IPS-20b (cell line): ENCODE data around the gene KIF2C.
"Not testable (repeated sequence)": the region's sequence is repeated elsewhere in the genome, so short reads cannot be mapped to it uniquely, and the experiment has no call there.

Source experiments
- H3K27ac ChIP-seq: one replicate; pipeline ENCODE4 v1.5.1; 2013; ENCODE audit warnings: low read length
- H3K27me3 ChIP-seq: 2 replicates; pipeline ENCODE4 v1.6.1; 2013; ENCODE audit warnings: mild to moderate bottlenecking, low read length, inconsistent platforms; ENCODE audit not compliant: insufficient read depth
- H3K36me3 ChIP-seq: 2 replicates; pipeline ENCODE4 v1.6.1; 2013; ENCODE audit warnings: low read depth, mild to moderate bottlenecking, inconsistent platforms, low read length, moderate library complexity; ENCODE audit not compliant: insufficient read depth
- H3K4me1 ChIP-seq: 2 replicates; pipeline ENCODE4 v1.6.1; 2013; ENCODE audit warnings: mild to moderate bottlenecking, control low read depth, inconsistent platforms, low read length, moderate library complexity; ENCODE audit not compliant: insufficient read depth
- H3K4me3 ChIP-seq: 2 replicates; pipeline ENCODE4 v1.5.1; 2013; ENCODE audit warnings: mild to moderate bottlenecking, low read length, inconsistent platforms
- H3K9ac ChIP-seq: 2 replicates; pipeline ENCODE4 v1.6.1; 2013; ENCODE audit warnings: low read depth, mild to moderate bottlenecking, inconsistent platforms, low read length, moderate library complexity
- H3K9me3 ChIP-seq: 2 replicates; pipeline ENCODE4 v1.6.1; 2013; ENCODE audit warnings: mild to moderate bottlenecking, low read depth, low read length, inconsistent platforms; ENCODE audit not compliant: insufficient read depth

KIF2C gene

GRCh38 chr1:44787506-44787905 lies 47.9 kb downstream of the KIF2C start:
- Histone ChIP-seq H3K27ac (no peak overlapping the region), H3K9me3 (no peaks in the 10 kb centered on the region), H3K36me3 (no peaks in the 10 kb centered on the region), H3K9ac (no peak overlapping the region), H3K27me3 (peaks cover 23% of the 10 kb centered on the region), H3K4me1 (peaks cover 18% of the 10 kb centered on the region; the same call in 1 of the 2 replicates), H3K4me3 (no peak overlapping the region)

- H3K36me3 ChIP-seq, result no peaks in the 10 kb centered on the region
- no peak within 1 kb of the TSS for H3K9ac ChIP-seq
- no peak within 1 kb of the TSS for H3K27ac ChIP-seq
- no peaks in the 10 kb centered on the region for H3K9me3 ChIP-seq
- H3K4me1 ChIP-seq, result peaks cover 18% of the 10 kb centered on the region; the same call in 1 of the 2 replicates
- H3K27me3 ChIP-seq, result peaks cover 23% of the 10 kb centered on the region
- no peak within 1 kb of the TSS for H3K4me3 ChIP-seq
These were observed 48.7 kb downstream of the KIF2C start, which contains the start of gene BEST4 for GRCh38 chr1:44788120-44788860. TSS of gene BEST4 (minus strand) at chr1:44788170. CDS start at chr1:44787705, 465 bp downstream.

- no peak overlapping the region for H3K9ac ChIP-seq
- H3K9me3 ChIP-seq, result no peaks in the 10 kb centered on the region
- H3K27ac ChIP-seq, result no peak overlapping the region
- no peak overlapping the region for H3K4me3 ChIP-seq
- no peaks in the 10 kb centered on the region for H3K36me3 ChIP-seq
- H3K27me3 ChIP-seq, result peaks cover 7% of the 10 kb centered on the region
- peaks cover 11% of the 10 kb centered on the region; the same call in 1 of the 2 replicates for H3K4me1 ChIP-seq
These were observed 51.5 kb downstream of the KIF2C start for GRCh38 chr1:44790968-44791801.

- Histone ChIP-seq H3K27me3 (no peaks in the 10 kb centered on the region), H3K27ac (no peak overlapping the region), H3K36me3 (no peaks in the 10 kb centered on the region), H3K9me3 (no peaks in the 10 kb centered on the region), H3K9ac (no peak overlapping the region), H3K4me3 (no peak overlapping the region), H3K4me1 (peaks cover 6% of the 10 kb centered on the region; the same call in 1 of the 2 replicates)
These were observed 53.3 kb downstream of the KIF2C start for GRCh38 chr1:44792736-44793502.

GRCh38 chr1:44797886-44798285 lies 58.2 kb downstream of the KIF2C start:
- H3K27ac ChIP-seq, H3K27me3 ChIP-seq, H3K9me3 ChIP-seq, H3K9ac ChIP-seq, H3K4me1 ChIP-seq, H3K36me3 ChIP-seq, H3K4me3 ChIP-seq: not testable (repeated sequence)

- H3K27ac ChIP-seq, result no peak overlapping the region
These were observed 59.1 kb downstream of the KIF2C start for GRCh38 chr1:44798481-44799365.

GRCh38 chr1:44799770-44800584 lies 60.3 kb downstream of the KIF2C start, which contains the start of gene PLK3:
TSS of gene PLK3 (plus strand) at chr1:44800377. CDS start at chr1:44800464, 87 bp downstream.
- Histone ChIP-seq H3K27ac (peak within 1 kb of the TSS; percentile 79), H3K4me3 (peak within 1 kb of the TSS; percentile 87), H3K4me1 (peaks cover 3% of the 10 kb centered on the region; the same call in 1 of the 2 replicates), H3K9ac (peak within 1 kb of the TSS; percentile 92), H3K36me3 (peaks cover 19% of the 10 kb centered on the region; the same call in 1 of the 2 replicates), H3K9me3 (no peaks in the 10 kb centered on the region), H3K27me3 (peaks cover 6% of the 10 kb centered on the region; the same call in 1 of the 2 replicates)

More at GRCh38 chr1:44798481-44799365, 59.1 kb downstream of the KIF2C start:
- Histone ChIP-seq H3K36me3 (peaks cover 9% of the 10 kb centered on the region; the same call in 1 of the 2 replicates), H3K4me1 (peaks cover 3% of the 10 kb centered on the region; the same call in 1 of the 2 replicates), H3K9ac (no peak overlapping the region; the same call in 1 of the 2 replicates), H3K4me3 (no peak overlapping the region), H3K9me3 (no peaks in the 10 kb centered on the region), H3K27me3 (peaks cover 6% of the 10 kb centered on the region; the same call in 1 of the 2 replicates)

- peaks cover 6% of the 10 kb centered on the region for H3K4me1 ChIP-seq
- H3K9me3 ChIP-seq, result no peaks in the 10 kb centered on the region
- peaks cover 6% of the 10 kb centered on the region; the same call in 1 of the 2 replicates for H3K27me3 ChIP-seq
- H3K4me3 ChIP-seq, result no peak overlapping the region
- H3K36me3 ChIP-seq, result peaks cover 29% of the 10 kb centered on the region
- no peak overlapping the region for H3K9ac ChIP-seq
- no peak overlapping the region for H3K27ac ChIP-seq
These were observed 62.1 kb downstream of the KIF2C start for GRCh38 chr1:44801491-44802305.

- H3K36me3 ChIP-seq, result peaks cover 29% of the 10 kb centered on the region
- H3K27me3 ChIP-seq, result peaks cover 6% of the 10 kb centered on the region; the same call in 1 of the 2 replicates
- no peak overlapping the region for H3K9ac ChIP-seq
- no peak overlapping the region for H3K4me3 ChIP-seq
- no peaks in the 10 kb centered on the region for H3K9me3 ChIP-seq
- H3K4me1 ChIP-seq, result peaks cover 12% of the 10 kb centered on the region
- H3K27ac ChIP-seq, result no peak overlapping the region
These were observed 62.8 kb downstream of the KIF2C start for GRCh38 chr1:44802306-44803061.
